Tibial artery (tissue), 4 donors: ENCODE measurements around the gene CASS4.
A peak's percentile ranks its signal among the peaks of the same experiment; 100 is the strongest.
"Not testable (repeated sequence)": the region's sequence is repeated elsewhere in the genome, so short reads cannot be mapped to it uniquely, and the experiment has no call there.

Source experiments
- DNase-seq, 2 donors: peaks; one replicate each; pipeline ENCODE4 v3.0.0-alpha.2; 2019
- H3K27ac ChIP-seq, 2 donors: fragments of 200-600 bp; sonication (generic) in 1 of 2; 1 replicate in 1 of 2; 2 replicates in 1 of 2; pipeline ENCODE4 v1.5.1; 2018 to 2019; ENCODE audit warnings: mild to moderate bottlenecking in 1 of 2
- H3K27me3 ChIP-seq, 2 donors: fragments of 200-600 bp; sonication (generic) in 1 of 2; one replicate each; pipeline versions ENCODE4 v1.5.1 to v1.6.0; 2016 to 2019
- H3K36me3 ChIP-seq, 3 donors: fragments of 200-600 bp; sonication (generic) in 2 of 3; one replicate each; pipeline ENCODE4 v1.5.1; 2016 to 2019; ENCODE audit warnings: mild to moderate bottlenecking in 2 of 3
- H3K4me1 ChIP-seq, 4 donors: fragments of 200-600 bp; sonication (generic) in 2 of 4; 1 replicate in 3 of 4; 2 replicates in 1 of 4; pipeline ENCODE4 v1.5.1; 2016 to 2019
- H3K4me3 ChIP-seq, 2 donors: fragments of 200-600 bp; sonication (generic) in 1 of 2; 1 replicate in 1 of 2; 2 replicates in 1 of 2; pipeline ENCODE4 v1.5.1; 2018 to 2019; ENCODE audit warnings: mild to moderate bottlenecking in 2 of 2
- H3K9me3 ChIP-seq, 3 donors: fragments of 200-600 bp; sonication (generic) in 1 of 3; one replicate each; pipeline ENCODE4 v1.5.1; 2016 to 2019
- CTCF ChIP-seq, 2 experiments: fragments of 200-600 bp in 1 of 2; fragments of 450-650 bp in 1 of 2; IDR thresholded peaks; one replicate each; pipeline ENCODE4 v1.5.1; 2017 to 2019; ENCODE audit warnings: antibody characterized with exemption in 2 of 2, mild to moderate bottlenecking in 1 of 2, moderate library complexity in 1 of 2
- intact Hi-C: fragments of 100-400 bp; cut with DNase I; formaldehyde crosslinking; loops from one replicate; pipeline ENCODE4 v1.15.0; 2023; ENCODE audit warnings: low total_unique reads

Gene CASS4

GRCh38 chr20:56389807-56390206, 22.3 kb upstream of the CASS4 start:
- Histone ChIP-seq H3K4me1 (peaks cover 0 to 21% (median 19%) of the 10 kb centered on the region in 4 donors), H3K27me3 (no peaks in the 10 kb centered on the region), H3K27ac (no peak overlapping the region), H3K9me3 (no peaks in the 10 kb centered on the region), H3K36me3 (no peaks in the 10 kb centered on the region), H3K4me3 (no peak overlapping the region)
- DNase-seq, result no peak
- intact Hi-C loops, result loop anchor here (5.0 kb wide), 1 partner anchor 82 kb away; no protein-coding TSS in a partner anchor
- TF ChIP-seq CTCF (IDR thresholded peaks at IDR 0.05), result no peak

GRCh38 chr20:56390396-56390795, 21.7 kb upstream of the CASS4 start:
- not testable (repeated sequence) for H3K27ac ChIP-seq, H3K4me3 ChIP-seq, H3K27me3 ChIP-seq, H3K36me3 ChIP-seq, H3K9me3 ChIP-seq, DNase-seq
- intact Hi-C loops, result loop anchor here (5.0 kb wide), 1 partner anchor 82 kb away; no protein-coding TSS in a partner anchor
- H3K4me1 ChIP-seq, result peaks cover 0 to 21% (median 19%) of the 10 kb centered on the region in 4 donors

GRCh38 chr20:56391037-56391436, 21.0 kb upstream of the CASS4 start:
- Histone ChIP-seq H3K9me3 (no peaks in the 10 kb centered on the region), H3K4me3 (peak overlapping the region; percentile 61 to 89), H3K36me3 (peaks cover 7 to 9% (median 8%) of the 10 kb centered on the region in 3 donors), H3K27me3 (no peaks in the 10 kb centered on the region), H3K4me1 (peaks cover 0 to 21% (median 19%) of the 10 kb centered on the region in 4 donors), H3K27ac (peak overlapping the region in 1 of 2 donors; percentile 81)
- intact Hi-C loops, result loop anchor here (5.0 kb wide), 1 partner anchor 81 kb away; no protein-coding TSS in a partner anchor
- no peak for TF ChIP-seq CTCF (IDR thresholded peaks at IDR 0.05)
- no peak for DNase-seq

- TF ChIP-seq CTCF (IDR thresholded peaks at IDR 0.05), result no peak
- H3K4me1 ChIP-seq, result peaks cover 0 to 21% (median 19%) of the 10 kb centered on the region in 4 donors
- intact Hi-C loops, result loop anchor here (5.0 kb wide), 1 partner anchor 81 kb away; no protein-coding TSS in a partner anchor
- peak overlapping the region; percentile 61 to 89 for H3K4me3 ChIP-seq
- no peak for DNase-seq
- no peaks in the 10 kb centered on the region for H3K27me3 ChIP-seq
- H3K36me3 ChIP-seq, result peaks cover 11 to 15% (median 15%) of the 10 kb centered on the region in 3 donors
- no peaks in the 10 kb centered on the region for H3K9me3 ChIP-seq
- H3K27ac ChIP-seq, result peak overlapping the region; percentile 81 to 89
These were observed 20.4 kb upstream of the CASS4 start for GRCh38 chr20:56391596-56392131.

GRCh38 chr20:56392132-56392880, 19.8 kb upstream of the CASS4 start, which contains the start of the genes AURKA and CSTF1:
TSS of gene AURKA (minus strand) at chr20:56392215. CDS start at chr20:56388197, 4,018 bp downstream.
TSS of gene CSTF1 (plus strand) at chr20:56392645. CDS start at chr20:56395553, 2,908 bp downstream.
- H3K27me3 ChIP-seq, result no peaks in the 10 kb centered on the region
- H3K4me3 ChIP-seq, result peak within 1 kb of the TSS; percentile 61 to 89
- peak within 1 kb of the TSS; percentile 81 to 89 for H3K27ac ChIP-seq
- DNase-seq, result peak; percentile 100
- no peak for TF ChIP-seq CTCF (IDR thresholded peaks at IDR 0.05)
- no peaks in the 10 kb centered on the region for H3K9me3 ChIP-seq
- H3K36me3 ChIP-seq, result peaks cover 17 to 22% (median 21%) of the 10 kb centered on the region in 3 donors
- intact Hi-C loops, result loop anchor here (5.0 kb wide), 1 partner anchor 80 kb away; no protein-coding TSS in a partner anchor
- H3K4me1 ChIP-seq, result peaks cover 0 to 21% (median 19%) of the 10 kb centered on the region in 4 donors
